Measurements from ENCODE around the gene NRF1. TPM values are rescaled to one million over a fixed set of nuclear protein-coding genes. Genes with fewer than 3 reads are reported as not detected.

The NRF1 gene
- total RNA-seq, 1 experiment from 2014 or later, result 14.0 TPM

DNA sequence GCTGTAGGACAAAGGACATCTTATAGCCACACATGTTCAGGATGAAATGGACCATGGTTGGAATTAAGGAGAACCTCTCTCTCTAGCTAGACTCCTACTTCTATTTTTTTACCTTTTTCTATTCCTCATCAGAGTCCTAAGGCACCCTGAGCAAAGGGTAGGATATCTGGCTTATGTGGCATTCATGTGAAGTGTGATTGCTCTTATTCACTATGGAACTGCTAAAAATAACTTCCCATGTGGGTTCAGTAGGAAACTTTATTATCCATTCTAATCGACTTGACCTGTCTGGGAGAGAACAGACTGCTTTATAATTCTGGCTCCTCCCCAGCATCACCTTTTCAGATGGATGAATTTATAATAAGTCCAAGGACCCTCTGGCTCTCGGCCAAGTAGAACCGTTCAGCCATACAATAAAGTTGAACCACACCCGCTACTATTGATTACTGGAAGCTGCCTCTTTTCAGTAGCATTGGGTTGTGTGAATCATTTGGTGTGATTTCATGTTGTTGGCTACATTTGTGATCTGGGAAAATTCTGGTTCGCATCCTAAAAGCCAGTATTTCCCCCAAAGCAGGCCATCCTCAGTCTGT is 117.5 kb downstream of the NRF1 start:
- Histone ChIP-seq H3K27me3 (ENCODE audit: control insufficient read depth, insufficient read depth, low read length) (no peaks in the 10 kb centered on the region), H3K4me3 (ENCODE audit: low read depth in 2 of 2, low read length in 2 of 2) (no peak overlapping the region), H3K36me3 (ENCODE audit: control insufficient read depth, insufficient read depth, low read length) (no peaks in the 10 kb centered on the region), H3K4me1 (ENCODE audit: control insufficient read depth, insufficient read depth, low read length) (no peaks in the 10 kb centered on the region), H3K9me3 (ENCODE audit: control insufficient read depth, insufficient read depth, low read depth, low read length) (no peaks in the 10 kb centered on the region), H3K27ac (ENCODE audit: low read length) (no peak overlapping the region)
- TF ChIP-seq, protein P1, sequence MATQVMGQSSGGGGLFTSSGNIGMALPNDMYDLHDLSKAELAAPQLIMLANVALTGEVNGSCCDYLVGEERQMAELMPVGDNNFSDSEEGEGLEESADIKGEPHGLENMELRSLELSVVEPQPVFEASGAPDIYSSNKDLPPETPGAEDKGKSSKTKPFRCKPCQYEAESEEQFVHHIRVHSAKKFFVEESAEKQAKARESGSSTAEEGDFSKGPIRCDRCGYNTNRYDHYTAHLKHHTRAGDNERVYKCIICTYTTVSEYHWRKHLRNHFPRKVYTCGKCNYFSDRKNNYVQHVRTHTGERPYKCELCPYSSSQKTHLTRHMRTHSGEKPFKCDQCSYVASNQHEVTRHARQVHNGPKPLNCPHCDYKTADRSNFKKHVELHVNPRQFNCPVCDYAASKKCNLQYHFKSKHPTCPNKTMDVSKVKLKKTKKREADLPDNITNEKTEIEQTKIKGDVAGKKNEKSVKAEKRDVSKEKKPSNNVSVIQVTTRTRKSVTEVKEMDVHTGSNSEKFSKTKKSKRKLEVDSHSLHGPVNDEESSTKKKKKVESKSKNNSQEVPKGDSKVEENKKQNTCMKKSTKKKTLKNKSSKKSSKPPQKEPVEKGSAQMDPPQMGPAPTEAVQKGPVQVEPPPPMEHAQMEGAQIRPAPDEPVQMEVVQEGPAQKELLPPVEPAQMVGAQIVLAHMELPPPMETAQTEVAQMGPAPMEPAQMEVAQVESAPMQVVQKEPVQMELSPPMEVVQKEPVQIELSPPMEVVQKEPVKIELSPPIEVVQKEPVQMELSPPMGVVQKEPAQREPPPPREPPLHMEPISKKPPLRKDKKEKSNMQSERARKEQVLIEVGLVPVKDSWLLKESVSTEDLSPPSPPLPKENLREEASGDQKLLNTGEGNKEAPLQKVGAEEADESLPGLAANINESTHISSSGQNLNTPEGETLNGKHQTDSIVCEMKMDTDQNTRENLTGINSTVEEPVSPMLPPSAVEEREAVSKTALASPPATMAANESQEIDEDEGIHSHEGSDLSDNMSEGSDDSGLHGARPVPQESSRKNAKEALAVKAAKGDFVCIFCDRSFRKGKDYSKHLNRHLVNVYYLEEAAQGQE (IDR thresholded peaks at IDR 0.05; ENCODE audit: insufficient read depth in 1 of 2, low read depth in 2 of 2, low read length in 1 of 2), result no peak
- TF ChIP-seq POLR2AphosphoS5 (IDR thresholded peaks at IDR 0.05; ENCODE audit: low read depth, low read length), result no peak
- TF ChIP-seq, protein P2, sequence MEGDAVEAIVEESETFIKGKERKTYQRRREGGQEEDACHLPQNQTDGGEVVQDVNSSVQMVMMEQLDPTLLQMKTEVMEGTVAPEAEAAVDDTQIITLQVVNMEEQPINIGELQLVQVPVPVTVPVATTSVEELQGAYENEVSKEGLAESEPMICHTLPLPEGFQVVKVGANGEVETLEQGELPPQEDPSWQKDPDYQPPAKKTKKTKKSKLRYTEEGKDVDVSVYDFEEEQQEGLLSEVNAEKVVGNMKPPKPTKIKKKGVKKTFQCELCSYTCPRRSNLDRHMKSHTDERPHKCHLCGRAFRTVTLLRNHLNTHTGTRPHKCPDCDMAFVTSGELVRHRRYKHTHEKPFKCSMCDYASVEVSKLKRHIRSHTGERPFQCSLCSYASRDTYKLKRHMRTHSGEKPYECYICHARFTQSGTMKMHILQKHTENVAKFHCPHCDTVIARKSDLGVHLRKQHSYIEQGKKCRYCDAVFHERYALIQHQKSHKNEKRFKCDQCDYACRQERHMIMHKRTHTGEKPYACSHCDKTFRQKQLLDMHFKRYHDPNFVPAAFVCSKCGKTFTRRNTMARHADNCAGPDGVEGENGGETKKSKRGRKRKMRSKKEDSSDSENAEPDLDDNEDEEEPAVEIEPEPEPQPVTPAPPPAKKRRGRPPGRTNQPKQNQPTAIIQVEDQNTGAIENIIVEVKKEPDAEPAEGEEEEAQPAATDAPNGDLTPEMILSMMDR (IDR thresholded peaks at IDR 0.05), result no peak
- no peak for TF ChIP-seq TCF7L2 (IDR thresholded peaks at IDR 0.05; ENCODE audit: low read depth, low read length)
- TF ChIP-seq SIN3A (IDR thresholded peaks at IDR 0.05; ENCODE audit: borderline replicate concordance, insufficient read depth, low read depth, low read length), result no peak
- no TSS peak for BruUV-seq (replicated peaks)
- no peak for DNase-seq (ENCODE audit: low read depth, low spot score)
- ChIA-PET CTCF (no interaction called here), POLR2A (no interaction called here)
- in situ Hi-C loops (cut with HindIII; ENCODE audit: low pct_unique_long_range_greater_than_20kb, low sequenced_read_pairs), result no loop called here
- intact Hi-C loops (cut with micrococcal nuclease; ENCODE audit: unreplicated experiment), result no loop called here
- no peak for ATAC-seq

DNA sequence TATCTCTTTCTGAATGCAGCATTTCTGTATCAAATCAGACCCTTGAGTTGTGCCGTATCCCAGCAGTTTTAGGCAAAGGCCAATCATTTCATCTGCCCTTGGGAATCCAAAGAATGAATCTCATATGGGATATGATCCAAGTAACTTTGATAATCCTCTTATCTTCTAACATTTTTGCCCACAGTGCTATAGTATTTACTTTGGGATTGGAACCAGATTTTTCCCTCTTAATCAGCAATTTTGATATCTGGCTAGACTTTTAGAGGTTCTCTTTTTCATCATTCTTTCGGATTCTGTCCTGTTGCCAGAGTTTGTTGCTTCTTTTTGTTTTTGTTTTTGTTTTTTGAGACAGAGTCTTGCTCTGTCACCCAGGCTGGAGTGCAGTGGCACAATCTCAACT is 118.0 kb downstream of the NRF1 start:
- Histone ChIP-seq H3K27ac (ENCODE audit: low read length) (no peak overlapping the region), H3K27me3 (ENCODE audit: control insufficient read depth, insufficient read depth, low read length) (no peaks in the 10 kb centered on the region), H3K4me3 (ENCODE audit: low read depth in 2 of 2, low read length in 2 of 2) (no peak overlapping the region), H3K36me3 (ENCODE audit: control insufficient read depth, insufficient read depth, low read length) (no peaks in the 10 kb centered on the region), H3K4me1 (ENCODE audit: control insufficient read depth, insufficient read depth, low read length) (no peaks in the 10 kb centered on the region), H3K9me3 (ENCODE audit: control insufficient read depth, insufficient read depth, low read depth, low read length) (no peaks in the 10 kb centered on the region)
- no peak for ATAC-seq
- no peak for DNase-seq (ENCODE audit: low read depth, low spot score)
- in situ Hi-C loops (cut with HindIII; ENCODE audit: low pct_unique_long_range_greater_than_20kb, low sequenced_read_pairs) (no loop called here), intact Hi-C loops (cut with micrococcal nuclease; ENCODE audit: unreplicated experiment) (no loop called here)
- ChIA-PET POLR2A (no interaction called here), CTCF (no interaction called here)
- TF ChIP-seq POLR2AphosphoS5 (IDR thresholded peaks at IDR 0.05; ENCODE audit: low read depth, low read length) (no peak), TCF7L2 (IDR thresholded peaks at IDR 0.05; ENCODE audit: low read depth, low read length) (no peak), SIN3A (IDR thresholded peaks at IDR 0.05; ENCODE audit: borderline replicate concordance, insufficient read depth, low read depth, low read length) (no peak)
- TF ChIP-seq, protein P2 (IDR thresholded peaks at IDR 0.05), result no peak
- TF ChIP-seq, protein P1 (IDR thresholded peaks at IDR 0.05; ENCODE audit: insufficient read depth in 1 of 2, low read depth in 2 of 2, low read length in 1 of 2), result no peak
- BruUV-seq (replicated peaks), result no TSS peak
